Activated CD8-positive, alpha-beta memory T cell treated with anti-CD3 and anti-CD28 coated beads, Interleukin-2, amount 10 ng/mL, durations not matched to agents 7 days and 5 days (primary cell): Measurements from ENCODE around the gene CLRN2. TPM values are rescaled to one million over a fixed set of nuclear protein-coding genes. Genes with fewer than 3 reads are reported as not detected.

ENCODE experiments used
- ATAC-seq: fragments of 150-1000 bp; cut with Tn5 transposase; one replicate; pipeline ENCODE4 v1.10.0; 2021; ENCODE audit warnings: moderate library complexity
- CTCF ChIA-PET: fragments of 350-600 bp; sonication (Branson Sonifier 250); formaldehyde crosslinking; loops from one replicate; lab custom pipeline; 2021; ENCODE audit warnings: antibody characterized with exemption; lab: Charles Lee
- DNase-seq: peaks from one replicate; pipeline ENCODE4 v3.0.0-alpha.2; 2020
- H3K27ac Mint-ChIP-seq: one replicate; pipeline ENCODE4 v1.8.0; 2021; ENCODE audit warnings: mild to moderate bottlenecking, mixed read lengths
- H3K27me3 Mint-ChIP-seq: one replicate; pipeline ENCODE4 v1.8.0; 2021; ENCODE audit warnings: mixed read lengths
- H3K36me3 Mint-ChIP-seq: one replicate; pipeline ENCODE4 v1.8.0; 2021; ENCODE audit warnings: mild to moderate bottlenecking, mixed read lengths
- H3K4me1 Mint-ChIP-seq: one replicate; pipeline ENCODE4 v1.8.0; 2021; ENCODE audit warnings: mixed read lengths
- H3K4me3 Mint-ChIP-seq: one replicate; pipeline ENCODE4 v1.8.0; 2021; ENCODE audit warnings: mild to moderate bottlenecking, moderate library complexity, mixed read lengths
- H3K9me3 Mint-ChIP-seq: one replicate; pipeline ENCODE4 v1.8.0; 2022; ENCODE audit warnings: low read depth, mixed read lengths
- total RNA-seq, 2 experiments: library from RNA; stranded (reverse); gene quantifications; one replicate each; pipeline ENCODE4 v1.2.3, GENCODE V29; 2021

CLRN2 gene
- total RNA-seq, 2 experiments from 2014 or later = not detected

- CTCF ChIA-PET = interaction anchor here (0.9 to 2.2 kb wide), 6 partner anchors 11 to 119 kb away, joined by 3 to 9 read pairs (median 4); no protein-coding TSS in a partner anchor
- H3K9me3 Mint-ChIP-seq = no peaks in the 10 kb centered on the region
- peaks cover 8% of the 10 kb centered on the region for H3K36me3 Mint-ChIP-seq
- ATAC-seq (no peak), DNase-seq (no peak)
- peaks cover 28% of the 10 kb centered on the region for H3K4me1 Mint-ChIP-seq
- H3K4me3 Mint-ChIP-seq = peak overlapping the region; percentile 89
- H3K27me3 Mint-ChIP-seq = peaks cover 23% of the 10 kb centered on the region
- H3K27ac Mint-ChIP-seq = no peak overlapping the region
These were observed 1.8 kb upstream of the CLRN2 start for GRCh38 chr4:17512973-17513665.

- H3K27ac Mint-ChIP-seq = no peak overlapping the region
- DNase-seq = no peak
These were observed 761 bp downstream of the CLRN2 start for GRCh38 chr4:17515445-17516407.

GRCh38 chr4:17516980-17517379 is 2.0 kb downstream of the CLRN2 start:
- ATAC-seq = no peak
- peaks cover 10% of the 10 kb centered on the region for H3K4me1 Mint-ChIP-seq

More at GRCh38 chr4:17515445-17516407, 761 bp downstream of the CLRN2 start:
- no peak overlapping the region for H3K4me3 Mint-ChIP-seq
- ATAC-seq = no peak
- peaks cover 37% of the 10 kb centered on the region for H3K27me3 Mint-ChIP-seq
- CTCF ChIA-PET = interaction anchor here (1.7 kb wide), 1 partner anchor 34 kb away, joined by 4 read pairs; no protein-coding TSS in a partner anchor
- H3K36me3 Mint-ChIP-seq = no peaks in the 10 kb centered on the region
- H3K4me1 Mint-ChIP-seq = peaks cover 18% of the 10 kb centered on the region
- H3K9me3 Mint-ChIP-seq = no peaks in the 10 kb centered on the region

DNA sequence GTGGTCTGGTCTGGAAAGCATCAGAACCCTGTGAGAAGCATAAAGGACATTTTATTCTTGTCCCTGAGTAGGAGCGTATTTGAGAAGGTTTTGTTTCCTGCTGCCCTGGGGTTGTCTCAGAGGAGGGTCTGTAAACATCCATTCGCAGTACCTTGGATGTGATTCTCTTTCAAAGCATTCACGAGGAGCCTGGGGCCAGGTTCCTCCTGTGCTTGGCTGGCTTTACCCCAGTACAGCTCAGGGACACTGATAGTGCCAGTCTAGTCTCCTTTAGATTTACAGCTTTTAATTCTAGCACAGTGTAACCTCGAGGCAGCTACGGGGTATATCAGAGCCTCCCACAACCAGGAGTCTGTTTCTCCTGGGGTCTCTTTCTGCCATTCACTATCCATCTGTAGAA is 2.7 kb downstream of the CLRN2 start:
- Mint-ChIP-seq H3K4me3 (no peak overlapping the region), H3K9me3 (no peaks in the 10 kb centered on the region), H3K27me3 (peaks cover 45% of the 10 kb centered on the region), H3K36me3 (no peaks in the 10 kb centered on the region), H3K4me1 (peaks cover 6% of the 10 kb centered on the region), H3K27ac (no peak overlapping the region)
- DNase-seq = no peak
- CTCF ChIA-PET = interaction anchor here (1.7 kb wide), 1 partner anchor 32 kb away, joined by 4 read pairs; no protein-coding TSS in a partner anchor
- no peak for ATAC-seq

More at GRCh38 chr4:17516980-17517379, 2.0 kb downstream of the CLRN2 start:
- H3K27me3 Mint-ChIP-seq = peaks cover 43% of the 10 kb centered on the region
- CTCF ChIA-PET = interaction anchor here (1.7 kb wide), 1 partner anchor 32 kb away, joined by 4 read pairs; no protein-coding TSS in a partner anchor
- no peak overlapping the region for H3K4me3 Mint-ChIP-seq
- H3K36me3 Mint-ChIP-seq = no peaks in the 10 kb centered on the region
- H3K9me3 Mint-ChIP-seq = no peaks in the 10 kb centered on the region
- no peak overlapping the region for H3K27ac Mint-ChIP-seq
- no peak for DNase-seq

GRCh38 chr4:17521595-17521994 is 6.6 kb downstream of the CLRN2 start:
- H3K36me3 Mint-ChIP-seq = no peaks in the 10 kb centered on the region
- H3K27ac Mint-ChIP-seq = no peak overlapping the region
- CTCF ChIA-PET = no interaction called here
- no peaks in the 10 kb centered on the region for H3K4me1 Mint-ChIP-seq
- peaks cover 48% of the 10 kb centered on the region for H3K27me3 Mint-ChIP-seq
- H3K9me3 Mint-ChIP-seq = no peaks in the 10 kb centered on the region
- no peak for ATAC-seq
- DNase-seq = no peak
- no peak overlapping the region for H3K4me3 Mint-ChIP-seq

DNA sequence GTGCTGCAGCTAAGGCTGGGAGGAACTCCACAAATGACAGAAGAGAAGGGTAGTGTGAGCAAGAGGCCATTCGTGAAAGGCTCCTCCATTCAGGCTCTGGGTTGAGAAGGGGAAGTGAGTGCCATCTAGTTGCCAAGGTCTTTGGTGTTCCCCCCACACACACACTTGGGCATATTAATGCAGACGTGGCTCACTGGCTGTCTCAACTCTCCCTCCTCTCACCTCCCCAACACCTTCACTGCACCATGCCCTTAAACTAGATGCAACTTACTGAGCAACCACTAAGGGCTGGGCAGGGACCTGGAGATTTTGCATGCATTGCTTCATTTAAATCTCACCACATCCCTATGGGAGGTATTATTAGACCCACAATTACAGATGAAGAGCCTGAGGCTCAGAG is 8.7 kb downstream of the CLRN2 start:
- CTCF ChIA-PET = no interaction called here

DNA sequence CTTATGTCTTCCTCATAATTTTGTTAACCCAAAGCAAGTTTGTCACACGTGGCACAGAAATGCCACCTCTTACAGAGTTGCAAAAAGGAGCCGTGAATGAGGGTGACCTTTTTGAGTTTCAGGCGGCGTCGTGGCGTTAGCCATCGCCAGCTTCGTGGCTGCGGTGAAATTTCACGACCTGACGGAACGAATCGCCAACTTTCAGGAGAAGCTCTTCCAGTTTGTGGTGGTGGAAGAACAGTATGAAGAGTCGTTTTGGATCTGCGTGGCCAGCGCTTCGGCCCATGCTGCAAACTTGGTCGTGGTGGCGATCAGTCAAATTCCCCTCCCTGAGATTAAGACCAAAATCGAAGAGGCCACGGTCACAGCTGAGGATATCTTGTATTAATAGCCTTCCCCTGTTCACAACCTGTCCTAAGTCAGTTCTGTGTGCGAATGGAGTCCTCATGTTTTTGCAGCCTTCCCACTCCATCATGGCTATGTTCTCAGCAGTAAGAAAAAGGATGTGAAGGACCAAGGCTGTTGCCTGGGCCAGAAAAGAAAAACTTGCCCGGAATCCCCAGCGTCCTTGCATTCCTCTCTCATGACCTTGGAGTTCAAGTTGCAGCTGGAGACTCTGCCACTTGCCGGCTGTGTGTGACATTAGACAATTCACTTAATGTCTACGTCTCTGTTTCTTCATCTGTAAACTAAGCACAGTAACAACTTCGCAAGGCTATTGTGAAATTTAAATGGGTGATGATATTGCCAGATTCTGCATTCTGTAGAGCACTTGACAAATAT is 11.9 kb downstream of the CLRN2 start:
- Mint-ChIP-seq H3K27ac (no peak overlapping the region), H3K4me1 (no peaks in the 10 kb centered on the region), H3K9me3 (no peaks in the 10 kb centered on the region), H3K36me3 (no peaks in the 10 kb centered on the region), H3K4me3 (no peak overlapping the region), H3K27me3 (peaks cover 36% of the 10 kb centered on the region)
- CTCF ChIA-PET = interaction anchor here (0.9 kb wide), 1 partner anchor 22 kb away, joined by 4 read pairs; no protein-coding TSS in a partner anchor
- DNase-seq = no peak
- ATAC-seq = no peak

More for the DNA sequence above, 8.7 kb downstream of the CLRN2 start:
- Mint-ChIP-seq H3K4me3 (no peak overlapping the region), H3K4me1 (no peaks in the 10 kb centered on the region), H3K27ac (no peak overlapping the region), H3K36me3 (no peaks in the 10 kb centered on the region), H3K9me3 (no peaks in the 10 kb centered on the region), H3K27me3 (peaks cover 41% of the 10 kb centered on the region)
- ATAC-seq = no peak
- DNase-seq = no peak

- Mint-ChIP-seq H3K27me3 (peaks cover 36% of the 10 kb centered on the region), H3K36me3 (no peaks in the 10 kb centered on the region), H3K4me3 (no peak overlapping the region), H3K4me1 (no peaks in the 10 kb centered on the region), H3K9me3 (no peaks in the 10 kb centered on the region), H3K27ac (no peak overlapping the region)
- DNase-seq (no peak), ATAC-seq (no peak)
- CTCF ChIA-PET = no interaction called here
These were observed 13.7 kb downstream of the CLRN2 start for GRCh38 chr4:17528551-17529165.

GRCh38 chr4:17531538-17532285 is 16.7 kb downstream of the CLRN2 start:
- H3K4me3 Mint-ChIP-seq = no peak overlapping the region
- DNase-seq (no peak), ATAC-seq (no peak)
- peaks cover 6% of the 10 kb centered on the region for H3K4me1 Mint-ChIP-seq
- H3K36me3 Mint-ChIP-seq = no peaks in the 10 kb centered on the region
- H3K9me3 Mint-ChIP-seq = no peaks in the 10 kb centered on the region
- H3K27me3 Mint-ChIP-seq = peaks cover 29% of the 10 kb centered on the region
- CTCF ChIA-PET = interaction anchor here (1.8 kb wide), 1 partner anchor 19 kb away, joined by 4 read pairs; no protein-coding TSS in a partner anchor
- H3K27ac Mint-ChIP-seq = no peak overlapping the region

GRCh38 chr4:17534705-17535104 is 19.7 kb downstream of the CLRN2 start:
- CTCF ChIA-PET = interaction anchor here (2.4 kb wide), 1 partner anchor 14 kb away, joined by 12 read pairs; no protein-coding TSS in a partner anchor
- H3K27ac Mint-ChIP-seq = no peak overlapping the region

GRCh38 chr4:17535242-17535641 is 20.3 kb downstream of the CLRN2 start:
- no peak for ATAC-seq
- DNase-seq = no peak
- no peaks in the 10 kb centered on the region for H3K9me3 Mint-ChIP-seq
- CTCF ChIA-PET = interaction anchor here (2.4 kb wide), 1 partner anchor 14 kb away, joined by 12 read pairs; no protein-coding TSS in a partner anchor
- H3K36me3 Mint-ChIP-seq = no peaks in the 10 kb centered on the region
- H3K27me3 Mint-ChIP-seq = peaks cover 25% of the 10 kb centered on the region
- no peak overlapping the region for H3K4me3 Mint-ChIP-seq
- H3K27ac Mint-ChIP-seq = no peak overlapping the region
- H3K4me1 Mint-ChIP-seq = peaks cover 6% of the 10 kb centered on the region

More at GRCh38 chr4:17534705-17535104, 19.7 kb downstream of the CLRN2 start:
- peaks cover 6% of the 10 kb centered on the region for H3K4me1 Mint-ChIP-seq
- H3K27me3 Mint-ChIP-seq = peaks cover 20% of the 10 kb centered on the region
- no peak for DNase-seq
- no peak overlapping the region for H3K4me3 Mint-ChIP-seq
- ATAC-seq = no peak
- H3K36me3 Mint-ChIP-seq = no peaks in the 10 kb centered on the region
- no peaks in the 10 kb centered on the region for H3K9me3 Mint-ChIP-seq

GRCh38 chr4:17535906-17536305 is 20.9 kb downstream of the CLRN2 start:
- no peak overlapping the region for H3K4me3 Mint-ChIP-seq
- H3K36me3 Mint-ChIP-seq = no peaks in the 10 kb centered on the region
- no peak overlapping the region for H3K27ac Mint-ChIP-seq
- CTCF ChIA-PET = interaction anchor here (2.4 kb wide), 1 partner anchor 13 kb away, joined by 12 read pairs; no protein-coding TSS in a partner anchor
- peaks cover 6% of the 10 kb centered on the region for H3K4me1 Mint-ChIP-seq
- peaks cover 25% of the 10 kb centered on the region for H3K27me3 Mint-ChIP-seq
- DNase-seq (no peak), ATAC-seq (no peak)
- H3K9me3 Mint-ChIP-seq = no peaks in the 10 kb centered on the region
